Kidney (tissue), 14 donors: ENCODE data around the gene UNC93B1. TPM values are rescaled to one million over a fixed set of nuclear protein-coding genes. Genes with fewer than 3 reads are reported as not detected.

Source experiments
- DNase-seq, 5 donors: peaks; one replicate each; pipeline ENCODE4 v3.0.0-alpha.2; 2013 to 2020
- FAIRE-seq: peaks from 2 replicates; lab custom pipeline; 2012; peaks lifted over from hg19 to GRCh38; lab: Jason Lieb, UNC
- H3K27ac ChIP-seq, 2 donors: one replicate each; pipeline ENCODE4 v1.7.0; 2013; ENCODE audit warnings: low read depth in 2 of 2, low read length in 2 of 2, inconsistent platforms in 1 of 2
- H3K27me3 ChIP-seq: one replicate; pipeline ENCODE4 v1.7.1; 2013; ENCODE audit warnings: low read length, inconsistent platforms; ENCODE audit not compliant: control insufficient read depth, insufficient read depth
- H3K36me3 ChIP-seq, 3 donors: one replicate each; pipeline versions ENCODE4 v1.7.0 to v1.7.1; 2013; ENCODE audit warnings: low read length in 3 of 3, control low read depth in 1 of 3, inconsistent platforms in 1 of 3; ENCODE audit not compliant: insufficient read depth in 3 of 3, control insufficient read depth in 2 of 3
- H3K4me1 ChIP-seq, 3 donors: one replicate each; pipeline versions ENCODE4 v1.7.0 to v1.7.1; 2013; ENCODE audit warnings: low read length in 3 of 3, inconsistent platforms in 1 of 3, low read depth in 1 of 3; ENCODE audit not compliant: control insufficient read depth in 2 of 3, insufficient read depth in 2 of 3
- H3K4me3 ChIP-seq, 3 donors: one replicate each; pipeline versions ENCODE4 v1.7.0 to v1.8.1; 2013; ENCODE audit warnings: low read length in 3 of 3, control low read depth in 1 of 3, inconsistent platforms in 1 of 3
- H3K9ac ChIP-seq, 3 donors: one replicate each; pipeline versions ENCODE4 v1.7.0 to v1.7.1; 2013; ENCODE audit warnings: low read length in 3 of 3, control low read depth in 1 of 3, inconsistent platforms in 1 of 3
- H3K9me3 ChIP-seq, 3 donors: one replicate each; pipeline versions ENCODE4 v1.7.0 to v1.7.1; 2013; ENCODE audit warnings: low read length in 3 of 3, control low read depth in 1 of 3, inconsistent platforms in 1 of 3; ENCODE audit not compliant: control insufficient read depth in 2 of 3, insufficient read depth in 1 of 3
- intact Hi-C: fragments of 100-400 bp; cut with DNase I; formaldehyde crosslinking; loops from one replicate; pipeline ENCODE4 v1.11.1; 2022
- polyA plus RNA-seq: library from polyadenylated mRNA; stranded (reverse); fragments of 350-450 nt; fragmentation: Illumina TruSeq; extraction: RNeasy Lipid Tissue Mini Kit (QIAGEN cat#74804); gene quantifications from one replicate; pipeline ENCODE4 v1.2.3, GENCODE V29; 2014; ENCODE audit warnings: low read depth, low replicate concordance; ENCODE audit not compliant: insufficient read depth
- total RNA-seq: library from RNA; stranded (reverse); fragmentation: NEBNext Ultra II Directional; extraction: Animal tissue kit (Norgen Biotek cat#: 25700); gene quantifications from one replicate; pipeline ENCODE4 v1.2.1, GENCODE V29; 2021
- TF ChIP-seq, protein P1 (sequence below): IDR thresholded peaks from 3 replicates; pipeline ENCODE4 v1.5.1; 2012; ENCODE audit warnings: mild to moderate bottlenecking, moderate library complexity, borderline replicate concordance; ENCODE audit not compliant: insufficient read depth; ENCODE audit errors: extremely low read depth
- donor health status: control.
- donor health status: control.
- donor health status: control.
- donor health status: control.
- donor health status: control.
- donor health status: DM: yes; HTN: yes; CAD: no.
- donor health status: Normal renal cell carcinoma (clear cell type).

The UNC93B1 gene
- total and polyA plus RNA-seq, 2 donors from 2014 or later, result 21.3 to 67.9 TPM

DNA sequence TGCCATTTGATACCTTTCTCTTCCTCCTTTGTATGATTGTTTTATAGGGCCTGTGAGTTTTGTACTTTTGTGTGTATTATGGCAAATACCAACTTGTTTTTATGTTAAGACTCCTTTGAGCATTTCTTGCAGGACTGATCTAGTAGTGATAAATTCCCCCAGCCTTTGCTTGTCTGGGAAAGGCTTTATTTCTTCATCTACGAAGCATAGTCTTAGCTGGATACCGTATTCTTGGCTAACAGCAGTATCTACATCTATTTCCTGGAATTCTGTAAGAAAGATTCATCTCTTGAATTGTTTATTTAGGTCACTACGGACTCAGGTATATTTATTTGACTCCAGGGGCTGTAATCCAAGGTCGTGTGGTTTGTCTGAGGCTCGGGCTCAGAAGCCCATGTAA lies 20.6 kb upstream of the UNC93B1 start:
- no peak overlapping the region for H3K4me3 ChIP-seq
- FAIRE-seq (no peak), DNase-seq (no peak)
- no peaks in the 10 kb centered on the region for H3K36me3 ChIP-seq
- intact Hi-C loops, result no loop called here
- H3K9me3 ChIP-seq, result no peaks in the 10 kb centered on the region
- TF ChIP-seq, protein P1, sequence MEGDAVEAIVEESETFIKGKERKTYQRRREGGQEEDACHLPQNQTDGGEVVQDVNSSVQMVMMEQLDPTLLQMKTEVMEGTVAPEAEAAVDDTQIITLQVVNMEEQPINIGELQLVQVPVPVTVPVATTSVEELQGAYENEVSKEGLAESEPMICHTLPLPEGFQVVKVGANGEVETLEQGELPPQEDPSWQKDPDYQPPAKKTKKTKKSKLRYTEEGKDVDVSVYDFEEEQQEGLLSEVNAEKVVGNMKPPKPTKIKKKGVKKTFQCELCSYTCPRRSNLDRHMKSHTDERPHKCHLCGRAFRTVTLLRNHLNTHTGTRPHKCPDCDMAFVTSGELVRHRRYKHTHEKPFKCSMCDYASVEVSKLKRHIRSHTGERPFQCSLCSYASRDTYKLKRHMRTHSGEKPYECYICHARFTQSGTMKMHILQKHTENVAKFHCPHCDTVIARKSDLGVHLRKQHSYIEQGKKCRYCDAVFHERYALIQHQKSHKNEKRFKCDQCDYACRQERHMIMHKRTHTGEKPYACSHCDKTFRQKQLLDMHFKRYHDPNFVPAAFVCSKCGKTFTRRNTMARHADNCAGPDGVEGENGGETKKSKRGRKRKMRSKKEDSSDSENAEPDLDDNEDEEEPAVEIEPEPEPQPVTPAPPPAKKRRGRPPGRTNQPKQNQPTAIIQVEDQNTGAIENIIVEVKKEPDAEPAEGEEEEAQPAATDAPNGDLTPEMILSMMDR, result no peak
- H3K4me1 ChIP-seq, result peaks cover 0 to 3% (median 1%) of the 10 kb centered on the region in 3 donors
- H3K9ac ChIP-seq, result no peak overlapping the region
- H3K27me3 ChIP-seq, result no peaks in the 10 kb centered on the region
- no peak overlapping the region for H3K27ac ChIP-seq

DNA sequence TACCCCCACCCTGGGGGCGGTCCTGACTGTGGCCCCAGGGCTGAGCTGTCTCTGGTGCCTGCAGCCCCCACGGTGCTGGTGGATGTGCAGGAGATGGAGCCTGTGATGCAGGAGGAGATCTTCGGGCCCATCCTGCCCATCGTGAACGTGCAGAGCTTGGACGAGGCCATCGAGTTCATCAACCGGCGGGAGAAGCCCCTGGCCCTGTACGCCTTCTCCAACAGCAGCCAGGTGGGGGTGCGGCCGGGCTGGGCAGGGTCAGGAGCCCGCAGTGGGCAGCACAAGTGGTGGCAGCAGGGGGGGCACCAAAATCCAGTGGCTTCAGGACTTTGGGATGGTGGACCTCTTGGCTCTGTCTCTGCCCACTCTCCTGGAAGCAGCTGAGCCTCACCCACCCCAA lies 18.6 kb upstream of the UNC93B1 start:
- H3K27me3 ChIP-seq, result no peaks in the 10 kb centered on the region
- no peak overlapping the region for H3K9ac ChIP-seq
- H3K36me3 ChIP-seq, result no peaks in the 10 kb centered on the region
- no peak for DNase-seq
- TF ChIP-seq, protein P1, result no peak
- peaks cover 0 to 2% (median 0%) of the 10 kb centered on the region in 3 donors for H3K4me1 ChIP-seq
- FAIRE-seq, result no peak
- no peak overlapping the region for H3K4me3 ChIP-seq
- intact Hi-C loops, result no loop called here
- no peak overlapping the region for H3K27ac ChIP-seq
- H3K9me3 ChIP-seq, result no peaks in the 10 kb centered on the region

DNA sequence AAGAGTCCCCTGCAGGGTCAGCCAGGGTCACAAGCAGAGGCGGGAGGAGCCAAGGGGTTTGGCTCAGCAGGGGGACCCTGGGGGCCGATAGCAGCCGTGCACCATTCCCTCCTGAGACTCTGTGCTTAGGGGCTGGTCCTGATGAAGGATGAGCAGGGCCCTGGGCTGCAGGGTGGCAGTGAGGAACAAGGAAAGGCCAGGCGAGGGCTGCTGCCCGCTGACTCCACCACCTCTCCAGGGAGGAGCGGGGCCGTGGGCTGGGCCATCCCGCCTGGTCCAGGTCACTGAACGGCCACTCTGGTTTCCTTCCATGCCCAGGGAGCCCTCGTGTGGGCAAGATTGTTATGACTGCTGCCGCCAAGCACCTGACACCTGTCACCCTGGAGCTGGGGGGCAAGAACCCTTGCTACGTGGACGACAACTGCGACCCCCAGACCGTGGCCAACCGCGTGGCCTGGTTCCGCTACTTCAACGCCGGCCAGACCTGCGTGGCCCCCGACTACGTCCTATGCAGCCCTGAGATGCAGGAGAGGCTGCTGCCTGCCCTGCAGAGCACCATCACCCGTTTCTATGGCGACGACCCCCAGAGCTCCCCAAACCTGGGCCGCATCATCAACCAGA lies 17.4 kb upstream of the UNC93B1 start:
- Histone ChIP-seq H3K9me3 (no peaks in the 10 kb centered on the region), H3K36me3 (no peaks in the 10 kb centered on the region), H3K27ac (no peak overlapping the region), H3K27me3 (no peaks in the 10 kb centered on the region), H3K4me3 (no peak overlapping the region), H3K4me1 (peaks cover 0 to 2% (median 0%) of the 10 kb centered on the region in 3 donors), H3K9ac (no peak overlapping the region)
- DNase-seq, result peak in 3 of 5 donors; percentile 43 to 84 (median 49)
- intact Hi-C loops, result no loop called here
- TF ChIP-seq, protein P1, result peak; percentile 50
- no peak for FAIRE-seq
